IPS-18a (cell line): Measurements from ENCODE around the gene PRKCG.

Source experiments
- H3K27ac ChIP-seq: one replicate; pipeline ENCODE4 v1.5.1; 2013; ENCODE audit warnings: low read length
- H3K27me3 ChIP-seq: one replicate; pipeline ENCODE4 v1.6.1; 2013; ENCODE audit warnings: mild to moderate bottlenecking, low read length; ENCODE audit not compliant: control insufficient read depth, insufficient read depth
- H3K36me3 ChIP-seq: one replicate; pipeline ENCODE4 v1.6.1; 2013; ENCODE audit warnings: low read depth, low read length; ENCODE audit not compliant: control insufficient read depth
- H3K4me1 ChIP-seq: one replicate; pipeline ENCODE4 v1.6.1; 2013; ENCODE audit warnings: low read depth, low read length; ENCODE audit not compliant: control insufficient read depth
- H3K4me3 ChIP-seq: one replicate; pipeline ENCODE4 v1.5.1; 2013; ENCODE audit warnings: low read length
- H3K9ac ChIP-seq: one replicate; pipeline ENCODE4 v1.6.1; 2013; ENCODE audit warnings: mild to moderate bottlenecking, low read length, moderate library complexity
- H3K9me3 ChIP-seq: one replicate; pipeline ENCODE4 v1.6.1; 2013; ENCODE audit warnings: low read depth, low read length; ENCODE audit not compliant: control insufficient read depth

The PRKCG gene

DNA sequence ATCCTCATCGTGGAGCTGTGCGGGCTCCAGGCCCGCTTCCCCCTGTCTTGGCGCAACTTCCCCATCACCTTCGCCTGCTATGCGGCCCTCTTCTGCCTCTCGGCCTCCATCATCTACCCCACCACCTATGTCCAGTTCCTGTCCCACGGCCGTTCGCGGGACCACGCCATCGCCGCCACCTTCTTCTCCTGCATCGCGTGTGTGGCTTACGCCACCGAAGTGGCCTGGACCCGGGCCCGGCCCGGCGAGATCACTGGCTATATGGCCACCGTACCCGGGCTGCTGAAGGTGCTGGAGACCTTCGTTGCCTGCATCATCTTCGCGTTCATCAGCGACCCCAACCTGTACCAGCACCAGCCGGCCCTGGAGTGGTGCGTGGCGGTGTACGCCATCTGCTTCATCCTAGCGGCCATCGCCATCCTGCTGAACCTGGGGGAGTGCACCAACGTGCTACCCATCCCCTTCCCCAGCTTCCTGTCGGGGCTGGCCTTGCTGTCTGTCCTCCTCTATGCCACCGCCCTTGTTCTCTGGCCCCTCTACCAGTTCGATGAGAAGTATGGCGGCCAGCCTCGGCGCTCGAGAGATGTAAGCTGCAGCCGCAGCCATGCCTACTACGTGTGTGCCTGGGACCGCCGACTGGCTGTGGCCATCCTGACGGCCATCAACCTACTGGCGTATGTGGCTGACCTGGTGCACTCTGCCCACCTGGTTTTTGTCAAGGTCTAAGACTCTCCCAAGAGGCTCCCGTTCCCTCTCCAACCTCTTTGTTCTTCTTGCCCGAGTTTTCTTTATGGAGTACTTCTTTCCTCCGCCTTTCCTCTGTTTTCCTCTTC is 8.0 kb upstream of the PRKCG start:
- Histone ChIP-seq H3K36me3 (peaks cover 34% of the 10 kb centered on the region), H3K27me3 (no peaks in the 10 kb centered on the region), H3K4me3 (no peak overlapping the region)

DNA sequence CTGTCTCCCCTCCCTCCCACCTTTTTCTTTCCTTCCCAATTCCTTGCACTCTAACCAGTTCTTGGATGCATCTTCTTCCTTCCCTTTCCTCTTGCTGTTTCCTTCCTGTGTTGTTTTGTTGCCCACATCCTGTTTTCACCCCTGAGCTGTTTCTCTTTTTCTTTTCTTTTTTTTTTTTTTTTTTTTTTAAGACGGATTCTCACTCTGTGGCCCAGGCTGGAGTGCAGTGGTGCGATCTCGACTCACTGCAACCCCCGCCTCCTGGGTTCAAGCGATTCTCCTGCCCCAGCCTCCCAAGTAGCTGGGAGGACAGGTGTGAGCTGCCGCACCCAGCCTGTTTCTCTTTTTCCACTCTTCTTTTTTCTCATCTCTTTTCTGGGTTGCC is 7.4 kb upstream of the PRKCG start:
- Histone ChIP-seq H3K27me3 (no peaks in the 10 kb centered on the region), H3K36me3 (peaks cover 34% of the 10 kb centered on the region), H3K9ac (no peak overlapping the region), H3K4me3 (no peak overlapping the region), H3K27ac (no peak overlapping the region), H3K4me1 (peaks cover under 1% of the 10 kb centered on the region), H3K9me3 (no peaks in the 10 kb centered on the region)

More for the DNA sequence above, 8.0 kb upstream of the PRKCG start:
- no peaks in the 10 kb centered on the region for H3K9me3 ChIP-seq
- no peaks in the 10 kb centered on the region for H3K4me1 ChIP-seq
- no peak overlapping the region for H3K9ac ChIP-seq
- no peak overlapping the region for H3K27ac ChIP-seq

- Histone ChIP-seq H3K4me1 (peaks cover 3% of the 10 kb centered on the region), H3K4me3 (no peak overlapping the region), H3K9me3 (no peaks in the 10 kb centered on the region), H3K9ac (no peak overlapping the region), H3K36me3 (peaks cover 34% of the 10 kb centered on the region), H3K27me3 (peaks cover 11% of the 10 kb centered on the region), H3K27ac (no peak overlapping the region)
Measured at GRCh38 chr19:53875602-53876325, 6.2 kb upstream of the PRKCG start.

- Histone ChIP-seq H3K9ac (no peak overlapping the region), H3K4me1 (peaks cover 13% of the 10 kb centered on the region), H3K36me3 (peaks cover 28% of the 10 kb centered on the region), H3K4me3 (no peak overlapping the region), H3K9me3 (no peaks in the 10 kb centered on the region), H3K27ac (no peak overlapping the region), H3K27me3 (peaks cover 16% of the 10 kb centered on the region)
Measured at GRCh38 chr19:53876651-53877224, 5.3 kb upstream of the PRKCG start.

DNA sequence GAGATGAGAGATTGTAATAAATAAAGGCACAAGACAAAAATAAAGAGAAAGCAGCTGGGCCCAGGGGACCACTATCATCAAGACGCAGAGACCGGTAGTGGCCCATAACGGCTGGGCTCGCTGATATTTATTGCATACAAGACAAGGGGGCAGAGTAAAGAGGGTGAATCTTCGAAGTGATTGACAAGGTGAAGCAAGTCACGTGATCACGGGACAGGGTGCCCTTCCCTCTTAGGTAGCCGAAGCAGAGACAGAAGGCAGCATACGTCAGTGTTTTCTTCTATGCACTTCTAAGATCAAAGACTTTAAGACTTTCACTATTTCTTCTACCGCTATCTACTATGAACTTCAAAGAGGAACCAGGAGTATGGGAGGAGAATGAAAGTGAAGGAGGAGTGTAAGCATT is 4.6 kb upstream of the PRKCG start:
- peaks cover 16% of the 10 kb centered on the region for H3K4me1 ChIP-seq
- no peak overlapping the region for H3K4me3 ChIP-seq
- H3K9ac ChIP-seq = no peak overlapping the region
- H3K36me3 ChIP-seq = peaks cover 28% of the 10 kb centered on the region
- H3K9me3 ChIP-seq = no peaks in the 10 kb centered on the region
- H3K27me3 ChIP-seq = peaks cover 19% of the 10 kb centered on the region
- H3K27ac ChIP-seq = no peak overlapping the region

DNA sequence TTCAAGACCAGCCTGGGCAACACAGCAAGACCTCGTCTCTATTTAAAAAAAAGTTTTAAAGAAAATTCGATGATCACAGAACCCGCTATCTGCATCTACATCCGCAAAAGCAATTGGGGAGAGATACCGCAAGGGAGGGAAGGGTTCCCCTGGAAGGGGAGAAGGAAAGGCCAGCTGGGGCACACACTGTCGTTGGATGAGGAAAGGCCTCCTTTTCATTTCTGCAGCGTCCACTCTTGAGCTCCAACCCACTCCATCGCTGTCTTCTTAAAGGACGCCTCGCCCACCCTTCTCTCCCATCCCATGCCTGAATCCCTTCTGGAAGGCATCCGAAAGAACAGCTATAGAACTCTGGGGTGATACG is 3.2 kb upstream of the PRKCG start:
- Histone ChIP-seq H3K27ac (peak overlapping the region; percentile 51), H3K4me1 (peaks cover 19% of the 10 kb centered on the region), H3K4me3 (peak overlapping the region; percentile 82), H3K9me3 (no peaks in the 10 kb centered on the region), H3K27me3 (peaks cover 31% of the 10 kb centered on the region), H3K36me3 (peaks cover 20% of the 10 kb centered on the region), H3K9ac (peak overlapping the region; percentile 75)

- H3K36me3 ChIP-seq = peaks cover 14% of the 10 kb centered on the region
- peak overlapping the region; percentile 82 for H3K4me3 ChIP-seq
- peaks cover 23% of the 10 kb centered on the region for H3K4me1 ChIP-seq
- H3K27me3 ChIP-seq = peaks cover 38% of the 10 kb centered on the region
- H3K9ac ChIP-seq = peak overlapping the region; percentile 75
- no peaks in the 10 kb centered on the region for H3K9me3 ChIP-seq
- H3K27ac ChIP-seq = peak overlapping the region; percentile 51
Measured at GRCh38 chr19:53879140-53880081, 2.6 kb upstream of the PRKCG start.

- Histone ChIP-seq H3K27ac (no peak overlapping the region), H3K4me3 (peak overlapping the region; percentile 67), H3K9ac (no peak overlapping the region), H3K36me3 (peaks cover 4% of the 10 kb centered on the region), H3K4me1 (peaks cover 23% of the 10 kb centered on the region), H3K9me3 (no peaks in the 10 kb centered on the region), H3K27me3 (peaks cover 42% of the 10 kb centered on the region)
Measured at GRCh38 chr19:53880711-53881481, 1.1 kb upstream of the PRKCG start.

- H3K27ac ChIP-seq = no peak overlapping the region
- H3K9ac ChIP-seq = peak overlapping the region; percentile 39
- H3K36me3 ChIP-seq = no peaks in the 10 kb centered on the region
- peak overlapping the region; percentile 67 for H3K4me3 ChIP-seq
- peaks cover 42% of the 10 kb centered on the region for H3K27me3 ChIP-seq
- H3K4me1 ChIP-seq = peaks cover 23% of the 10 kb centered on the region
- H3K9me3 ChIP-seq = no peaks in the 10 kb centered on the region
Measured at GRCh38 chr19:53882391-53883050, 524 bp downstream of the PRKCG start.

- H3K4me1 ChIP-seq = peaks cover 23% of the 10 kb centered on the region
- H3K27ac ChIP-seq = no peak overlapping the region
- H3K4me3 ChIP-seq = peak overlapping the region; percentile 67
- no peaks in the 10 kb centered on the region for H3K9me3 ChIP-seq
- no peak overlapping the region for H3K9ac ChIP-seq
- H3K36me3 ChIP-seq = no peaks in the 10 kb centered on the region
- H3K27me3 ChIP-seq = peaks cover 42% of the 10 kb centered on the region
Measured at GRCh38 chr19:53883231-53883661, 1.2 kb downstream of the PRKCG start.
